Neuronal stem cell (in vitro differentiated cells): Measurements from ENCODE around the gene CCR9.
"Not testable (repeated sequence)": the region's sequence is repeated elsewhere in the genome, so short reads cannot be mapped to it uniquely, and the experiment has no call there.

Source experiments
- DNase-seq: peaks from one replicate; pipeline ENCODE4 v3.0.0-alpha.2; 2013; ENCODE audit warnings: low spot score
- H2AFZ ChIP-seq: one replicate; pipeline ENCODE4 v1.6.1; 2013; ENCODE audit warnings: mild to moderate bottlenecking, low read length, inconsistent platforms
- H2AK5ac ChIP-seq: 2 replicates; pipeline ENCODE4 v1.6.1; 2013; ENCODE audit warnings: low read depth, mild to moderate bottlenecking, inconsistent platforms, low read length, moderate library complexity, mixed read lengths
- H2BK120ac ChIP-seq: 2 replicates; pipeline ENCODE4 v1.6.1; 2013; ENCODE audit warnings: low read depth, mild to moderate bottlenecking, inconsistent platforms, low read length, moderate library complexity, mixed read lengths
- H2BK12ac ChIP-seq: one replicate; pipeline ENCODE4 v1.6.1; 2013; ENCODE audit warnings: low read length, inconsistent platforms
- H2BK15ac ChIP-seq: 2 replicates; pipeline ENCODE4 v1.6.1; 2013; ENCODE audit warnings: mild to moderate bottlenecking, low read length, inconsistent platforms, mixed read lengths
- H2BK5ac ChIP-seq: one replicate; pipeline ENCODE4 v1.6.1; 2013; ENCODE audit warnings: inconsistent platforms, mild to moderate bottlenecking, low read length, moderate library complexity
- H3K14ac ChIP-seq: one replicate; pipeline ENCODE4 v1.6.1; 2013; ENCODE audit warnings: low read length, inconsistent platforms
- H3K18ac ChIP-seq: 2 replicates; pipeline ENCODE4 v1.6.1; 2013; ENCODE audit warnings: low read length, inconsistent platforms
- H3K23ac ChIP-seq: 2 replicates; pipeline ENCODE4 v1.6.1; 2013; ENCODE audit warnings: low read depth, mild to moderate bottlenecking, mixed read lengths, low read length, inconsistent platforms; ENCODE audit not compliant: poor library complexity
- H3K27ac ChIP-seq: replicated peaks from 3 replicates; pipeline ENCODE4 v1.5.1; 2013; ENCODE audit warnings: low read length, inconsistent platforms
- H3K27me3 ChIP-seq, 3 experiments: 2 replicates each; pipeline ENCODE4 v1.6.1; 2013; ENCODE audit warnings: low read length in 3 of 3, mild to moderate bottlenecking in 2 of 3, inconsistent platforms in 1 of 3, low read depth in 1 of 3, mixed read lengths in 1 of 3, moderate library complexity in 1 of 3; ENCODE audit not compliant: control insufficient read depth in 3 of 3, insufficient read depth in 3 of 3
- H3K36me3 ChIP-seq, 2 donors: replicated peaks in 1 of 2; 2 replicates each; pipeline ENCODE4 v1.6.1; 2013; ENCODE audit warnings: low read length in 2 of 2; ENCODE audit not compliant: control insufficient read depth in 2 of 2, insufficient read depth in 2 of 2
- H3K4ac ChIP-seq: 2 replicates; pipeline ENCODE4 v1.6.1; 2013; ENCODE audit warnings: inconsistent platforms, mild to moderate bottlenecking, low read length, moderate library complexity
- H3K4me1 ChIP-seq, 2 donors: 1 replicate in 1 of 2; 2 replicates in 1 of 2; pipeline ENCODE4 v1.6.1; 2013; ENCODE audit warnings: low read length in 2 of 2, low read depth in 1 of 2; ENCODE audit not compliant: control insufficient read depth in 2 of 2, insufficient read depth in 1 of 2
- H3K4me2 ChIP-seq: one replicate; pipeline ENCODE4 v1.6.1; 2013; ENCODE audit warnings: mild to moderate bottlenecking, low read length, inconsistent platforms; ENCODE audit not compliant: insufficient read depth, poor library complexity, severe bottlenecking
- H3K4me3 ChIP-seq, 2 donors: 2 replicates each; pipeline ENCODE4 v1.5.1; 2013; ENCODE audit warnings: low read length in 2 of 2, mild to moderate bottlenecking in 2 of 2, inconsistent platforms in 1 of 2, moderate library complexity in 1 of 2
- H3K79me1 ChIP-seq: one replicate; pipeline ENCODE4 v1.6.1; 2013; ENCODE audit warnings: low read depth, mild to moderate bottlenecking, inconsistent platforms, low read length, moderate library complexity
- H3K9ac ChIP-seq: one replicate; pipeline ENCODE4 v1.6.1; 2013; ENCODE audit warnings: mild to moderate bottlenecking, low read depth, low read length, inconsistent platforms; ENCODE audit not compliant: poor library complexity
- H3K9me3 ChIP-seq, 2 donors: replicated peaks in 1 of 2; 2 replicates each; pipeline versions ENCODE3 to v1.6.1; 2013; ENCODE audit warnings: low read length in 2 of 2, mild to moderate bottlenecking in 2 of 2, inconsistent platforms in 1 of 2, low read depth in 1 of 2, mixed read lengths in 1 of 2, moderate library complexity in 1 of 2; ENCODE audit not compliant: control insufficient read depth in 2 of 2, insufficient read depth in 1 of 2
- H4K8ac ChIP-seq: one replicate; pipeline ENCODE4 v1.6.1; 2013; ENCODE audit warnings: low read depth, mild to moderate bottlenecking, inconsistent platforms, low read length, moderate library complexity
- H4K91ac ChIP-seq: one replicate; pipeline ENCODE4 v1.6.1; 2013; ENCODE audit warnings: low read length, low read depth, mild to moderate bottlenecking, inconsistent platforms; ENCODE audit not compliant: poor library complexity
- WGBS, 2 donors: extraction: QIAGEN DNeasy Blood & Tissue Kit; methylation state at CpG; one replicate each; pipeline ENCODE4 v1.1.7; 2013; ENCODE audit warnings: missing lambda C conversion rate in 2 of 2, mixed read lengths in 1 of 2; ENCODE audit not compliant: insufficient read length in 2 of 2, insufficient replicate concordance in 1 of 2; ENCODE audit errors: extremely low coverage in 2 of 2; 5-methylcytosine and 5-hydroxymethylcytosine counted together

The CCR9 gene

DNA sequence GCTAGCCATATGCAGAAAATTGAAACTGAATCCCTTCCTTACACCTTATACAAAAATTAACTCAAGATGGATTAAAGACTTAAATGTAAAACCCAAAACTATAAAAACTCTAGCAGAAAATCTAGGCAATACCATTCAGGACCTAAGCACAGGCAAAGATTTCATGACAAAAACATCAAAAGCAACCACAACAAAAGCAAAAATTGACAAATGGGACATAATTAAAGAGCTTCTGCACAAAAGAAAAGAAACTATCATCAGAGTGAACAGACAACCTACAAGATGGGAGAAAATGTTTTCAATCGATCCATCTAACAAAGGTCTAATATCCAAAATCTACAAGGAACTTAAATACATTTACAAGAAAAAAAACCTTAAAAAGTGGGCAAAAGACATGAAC, 30.0 kb upstream of the CCR9 start:
- H2BK12ac ChIP-seq, H3K4me3 ChIP-seq, H3K79me1 ChIP-seq, DNase-seq, H2AK5ac ChIP-seq, H4K91ac ChIP-seq, H3K9me3 ChIP-seq, H3K4me2 ChIP-seq, H2AFZ ChIP-seq, H2BK120ac ChIP-seq, H3K14ac ChIP-seq, H2BK5ac ChIP-seq, H3K36me3 ChIP-seq, H4K8ac ChIP-seq, H3K9ac ChIP-seq, H3K27me3 ChIP-seq, H3K4ac ChIP-seq, H3K4me1 ChIP-seq, H3K23ac ChIP-seq, H3K18ac ChIP-seq, H3K27ac ChIP-seq, H2BK15ac ChIP-seq: not testable (repeated sequence)
- no CpG with 5 or more reads among the region's 1 CpG for WGBS, 2 donors

DNA sequence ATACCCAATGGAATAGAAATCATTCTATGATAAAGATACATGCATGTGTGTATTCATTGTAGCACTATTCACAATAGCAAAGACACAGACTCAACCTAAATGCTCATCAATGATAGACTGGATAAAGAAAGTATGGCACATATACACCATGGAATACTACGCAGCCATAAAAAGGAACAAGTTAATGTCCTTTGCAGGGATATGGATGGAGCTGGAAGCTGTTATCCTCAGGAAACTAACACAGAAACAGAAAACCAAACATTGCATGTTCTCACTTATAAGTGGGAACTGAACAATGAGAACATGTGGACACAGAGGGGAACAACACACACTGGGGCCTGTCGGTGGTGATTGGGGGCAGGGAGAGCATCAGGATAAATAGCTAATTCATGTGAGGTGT, 29.3 kb upstream of the CCR9 start:
- not testable (repeated sequence) for H4K91ac ChIP-seq, H3K27ac ChIP-seq, H3K79me1 ChIP-seq, H3K4me2 ChIP-seq, H2AFZ ChIP-seq, H2AK5ac ChIP-seq, H3K14ac ChIP-seq, H2BK120ac ChIP-seq, H4K8ac ChIP-seq, H3K4ac ChIP-seq, H3K18ac ChIP-seq, H3K36me3 ChIP-seq, H2BK5ac ChIP-seq, H3K9me3 ChIP-seq, H3K23ac ChIP-seq, H3K4me3 ChIP-seq, H2BK15ac ChIP-seq, H3K4me1 ChIP-seq, DNase-seq, H3K9ac ChIP-seq, H2BK12ac ChIP-seq
- WGBS, 2 donors: no CpG with 5 or more reads among the region's 2 CpGs
- H3K27me3 ChIP-seq: peaks cover 0 to 14% (median 0%) of the 10 kb centered on the region in 3 experiments

DNA sequence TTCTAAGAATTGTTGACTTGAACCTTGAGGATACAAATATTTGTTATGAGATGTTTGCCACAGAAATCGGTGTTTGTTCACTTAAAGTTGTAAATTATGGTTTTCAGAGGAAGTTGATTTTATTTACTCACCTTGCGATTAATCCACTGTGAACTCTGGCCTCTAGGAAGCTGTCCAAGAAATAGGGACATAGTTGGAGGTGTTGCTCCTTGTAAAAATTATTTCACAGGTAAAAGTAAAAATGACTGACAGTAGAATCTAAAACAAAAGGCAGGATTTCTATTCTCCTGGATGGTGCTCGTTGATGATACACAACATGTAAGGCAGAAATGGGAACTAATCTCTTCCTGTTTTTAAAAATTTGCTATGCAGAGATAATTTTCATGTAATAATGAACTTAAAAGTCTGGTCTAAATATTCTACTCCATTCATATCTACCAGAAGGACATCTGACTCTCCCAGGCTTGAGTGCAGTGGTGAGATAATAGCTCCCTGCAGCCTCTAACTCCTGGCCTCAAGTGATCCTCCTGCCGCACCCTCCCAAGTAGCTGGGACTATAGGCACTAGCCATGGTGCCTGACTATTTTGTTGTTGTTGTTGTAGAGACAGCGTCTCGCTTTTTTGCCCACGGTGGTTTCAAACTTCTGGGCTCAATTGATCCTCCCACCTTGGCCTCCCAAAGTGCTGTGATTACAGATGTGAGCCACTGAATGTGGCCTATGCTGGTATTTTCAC, 27.4 kb upstream of the CCR9 start:
- H2BK15ac ChIP-seq: no peak overlapping the region
- no peak overlapping the region for H3K4me3 ChIP-seq
- no peaks in the 10 kb centered on the region for H3K4me1 ChIP-seq
- no peak overlapping the region for H3K27ac ChIP-seq
- no peak overlapping the region for H2BK120ac ChIP-seq
- no peak overlapping the region for H4K8ac ChIP-seq
- no peaks in the 10 kb centered on the region for H3K9me3 ChIP-seq
- H2BK12ac ChIP-seq: no peak overlapping the region
- DNase-seq: no peak
- H3K27me3 ChIP-seq: peaks cover 0 to 24% (median 0%) of the 10 kb centered on the region in 3 experiments
- no peak overlapping the region for H3K14ac ChIP-seq
- H3K79me1 ChIP-seq: no peaks in the 10 kb centered on the region
- H2AK5ac ChIP-seq: no peak overlapping the region
- H3K36me3 ChIP-seq: no peaks in the 10 kb centered on the region
- H3K4ac ChIP-seq: no peak overlapping the region
- no peak overlapping the region for H4K91ac ChIP-seq
- no peak overlapping the region for H2AFZ ChIP-seq
- WGBS, 2 donors: no CpG with 5 or more reads among the region's 7 CpGs
- no peak overlapping the region for H3K9ac ChIP-seq
- no peak overlapping the region for H2BK5ac ChIP-seq
- no peak overlapping the region for H3K23ac ChIP-seq
- H3K4me2 ChIP-seq: no peak overlapping the region
- no peak overlapping the region for H3K18ac ChIP-seq

DNA sequence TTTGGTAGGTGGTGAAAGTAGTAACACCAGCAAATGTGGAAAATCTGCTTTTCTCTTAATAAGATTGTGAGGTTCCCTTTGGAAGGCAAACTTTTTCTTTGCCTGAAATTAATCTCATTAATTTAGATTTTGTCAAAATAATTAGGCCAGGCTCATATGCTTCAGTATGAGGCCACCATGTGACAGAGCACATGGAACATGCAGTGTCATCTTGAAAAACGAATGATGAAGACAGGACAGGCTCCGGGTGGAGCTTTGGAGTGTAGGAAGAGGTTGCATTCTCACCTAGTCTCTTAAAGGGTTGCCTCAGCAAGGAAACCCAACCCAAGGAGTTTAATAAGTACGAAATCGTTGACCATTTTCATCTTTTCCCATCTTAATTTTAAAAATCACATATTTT, 25.9 kb upstream of the CCR9 start:
- no CpG with 5 or more reads among the region's 4 CpGs for WGBS, 2 donors
- no peak overlapping the region for H3K4ac ChIP-seq

More for the DNA sequence above, 25.9 kb upstream of the CCR9 start:
- Histone ChIP-seq H3K23ac (no peak overlapping the region), H3K36me3 (no peaks in the 10 kb centered on the region), H3K27me3 (peaks cover 0 to 24% (median 0%) of the 10 kb centered on the region in 3 experiments), H3K9ac (no peak overlapping the region), H2BK120ac (no peak overlapping the region), H4K8ac (no peak overlapping the region), H3K27ac (no peak overlapping the region), H3K14ac (no peak overlapping the region), H3K9me3 (no peaks in the 10 kb centered on the region), H2BK5ac (no peak overlapping the region), H2BK12ac (no peak overlapping the region), H3K4me2 (no peak overlapping the region), H4K91ac (no peak overlapping the region), H2BK15ac (no peak overlapping the region), H2AFZ (no peak overlapping the region), H3K18ac (no peak overlapping the region), H3K4me1 (no peaks in the 10 kb centered on the region), H3K4me3 (no peak overlapping the region), H2AK5ac (no peak overlapping the region), H3K79me1 (no peaks in the 10 kb centered on the region)
- no peak for DNase-seq
